Adrenal gland (tissue), 12 donors: ENCODE data around the gene INMT. TPM values are rescaled to one million over a fixed set of nuclear protein-coding genes. Genes with fewer than 3 reads are reported as not detected.

Experiments used
- DNase-seq, 7 donors: peaks; one replicate each; pipeline ENCODE4 v3.0.0-alpha.2; 2019 to 2020
- H3K27ac ChIP-seq, 5 donors: fragments of 200-600 bp; sonication (generic) in 4 of 5; 1 replicate in 3 of 5; 2 replicates in 2 of 5; pipeline versions ENCODE4 v1.5.1 to v1.8.0; 2016 to 2020; ENCODE audit warnings: mild to moderate bottlenecking in 1 of 5
- H3K27me3 ChIP-seq: fragments of 200-600 bp; 2 replicates; pipeline ENCODE4 v1.8.0; 2021
- H3K36me3 ChIP-seq, 2 donors: fragments of 200-600 bp; replicated peaks in 1 of 2; 1 replicate in 1 of 2; 2 replicates in 1 of 2; pipeline versions ENCODE4 v1.5.1 to v1.8.0; 2018 to 2022
- H3K4me1 ChIP-seq, 2 donors: fragments of 200-600 bp; replicated peaks in 1 of 2; 1 replicate in 1 of 2; 2 replicates in 1 of 2; pipeline versions ENCODE4 v1.5.1 to v1.8.0; 2018 to 2021
- H3K4me3 ChIP-seq, 4 donors: fragments of 200-600 bp; sonication (generic) in 3 of 4; one replicate each; pipeline ENCODE4 v1.5.1; 2016 to 2018
- H3K9me3 ChIP-seq, 3 donors: fragments of 200-600 bp; sonication (generic) in 1 of 3; replicated peaks in 1 of 3; 1 replicate in 2 of 3; 2 replicates in 1 of 3; pipeline versions ENCODE4 v1.5.1 to v1.8.0; 2016 to 2021
- CTCF ChIP-seq, 6 experiments: fragments of 450-650 bp in 4 of 6; fragments of 200-600 bp in 2 of 6; sonication (generic) in 1 of 6; IDR thresholded peaks; 1 replicate in 5 of 6; 2 replicates in 1 of 6; pipeline versions ENCODE4 v1.5.1 to v1.8.0; 2016 to 2021; ENCODE audit warnings: antibody characterized with exemption in 6 of 6, mild to moderate bottlenecking in 2 of 6, moderate library complexity in 1 of 6
- POLR2A ChIP-seq, 2 donors: fragments of 450-650 bp; IDR thresholded peaks; one replicate each; pipeline ENCODE4 v1.6.1; 2017; ENCODE audit warnings: antibody characterized with exemption in 2 of 2, mild to moderate bottlenecking in 2 of 2, moderate library complexity in 1 of 2
- WGBS, 4 donors: extraction: QIAGEN DNeasy Blood & Tissue Kit in 2 of 4; methylation state at CpG; one replicate each; pipeline versions ENCODE4 v1.1.5 to v1.1.7; 2013 to 2017; 5-methylcytosine and 5-hydroxymethylcytosine counted together
- intact Hi-C, 2 donors: fragments of 100-400 bp; cut with DNase I; formaldehyde crosslinking; loops; one replicate each; pipeline versions ENCODE4 v1.14.1 to v1.15.0; 2022 to 2023
- polyA plus RNA-seq, 3 donors: library from polyadenylated mRNA; stranded (reverse); fragments of 200-250 nt in 2 of 3; fragments of 350-450 nt in 1 of 3; fragmentation: Illumina TruSeq in 1 of 3; extraction: RNeasy Lipid Tissue Mini Kit (QIAGEN cat#74804) in 1 of 3; gene quantifications; one replicate each; pipeline ENCODE4 v1.2.3, GENCODE V29; 2013 to 2014
- total RNA-seq, 9 donors: library from RNA; depleted of rRNA in 4 of 9; stranded (reverse); fragments of >200 nt in 4 of 9; fragments of 120-200 nt in 1 of 9; fragmentation: NEBNext Ultra II Directional in 1 of 9; extraction: Animal tissue kit (Norgen Biotek cat#: 25700) in 1 of 9; gene quantifications; one replicate each; pipeline versions ENCODE4 v1.1.0 to v1.2.4, GENCODE V29; 2013 to 2023
- donor health status: healthy with polysubstance abuse.
- donor health status: Bipolar disorder and iron deficiency.
- donor health status: DM: yes; HTN: yes; CAD: no.
- donor health status: DM: no; HTN: no; CAD: no.
- donor health status: DM: no; HTN: no; CAD: no.
- donor health status: DM: yes; HTN: yes; CAD: no.

Gene INMT
- total and polyA plus RNA-seq, 12 donors: 12.2 to 392 (median 157) TPM

- DNase-seq: no peak
- Histone ChIP-seq H3K4me3 (no peak overlapping the region), H3K36me3 (no peaks in the 10 kb centered on the region), H3K27me3 (peaks cover 5% of the 10 kb centered on the region), H3K27ac (no peak overlapping the region), H3K4me1 (no peaks in the 10 kb centered on the region), H3K9me3 (no peaks in the 10 kb centered on the region)
- 68 to 86% (median 76%) methylated on average over 4 of the region's 4 CpGs for WGBS, 4 donors
- no peak for TF ChIP-seq CTCF (IDR thresholded peaks at IDR 0.05)
- TF ChIP-seq POLR2A (IDR thresholded peaks at IDR 0.05): no peak
- intact Hi-C loops: no loop called here
These were observed 20.9 kb upstream of the INMT start for GRCh38 chr7:30730996-30731395.

- no peak overlapping the region for H3K27ac ChIP-seq
- TF ChIP-seq POLR2A (IDR thresholded peaks at IDR 0.05): no peak
- no peak for TF ChIP-seq CTCF (IDR thresholded peaks at IDR 0.05)
- intact Hi-C loops: no loop called here
- no peaks in the 10 kb centered on the region for H3K4me1 ChIP-seq
- no peak overlapping the region for H3K4me3 ChIP-seq
- no peaks in the 10 kb centered on the region for H3K36me3 ChIP-seq
- peaks cover 5% of the 10 kb centered on the region for H3K27me3 ChIP-seq
- no peak for DNase-seq
- 64 to 76% (median 66%) methylated on average over 11 of the region's 11 CpGs for WGBS, 4 donors
- H3K9me3 ChIP-seq: no peaks in the 10 kb centered on the region
These were observed 20.4 kb upstream of the INMT start for GRCh38 chr7:30731581-30731980.

- Histone ChIP-seq H3K4me3 (no peak overlapping the region), H3K36me3 (no peaks in the 10 kb centered on the region), H3K4me1 (no peaks in the 10 kb centered on the region), H3K9me3 (no peaks in the 10 kb centered on the region), H3K27ac (no peak overlapping the region), H3K27me3 (peaks cover 5% of the 10 kb centered on the region)
- TF ChIP-seq CTCF (IDR thresholded peaks at IDR 0.05): no peak
- TF ChIP-seq POLR2A (IDR thresholded peaks at IDR 0.05): no peak
- intact Hi-C loops: no loop called here
- no peak for DNase-seq
- WGBS, 4 donors: 79 to 92% (median 83%) methylated on average over 12 of the region's 12 CpGs
These were observed 19.3 kb upstream of the INMT start for GRCh38 chr7:30732606-30733005.

GRCh38 chr7:30733216-30733615 is 18.7 kb upstream of the INMT start:
- no peaks in the 10 kb centered on the region for H3K36me3 ChIP-seq
- 84 to 93% (median 91%) methylated on average over 2 to 6 of the region's 6 CpGs for WGBS, 4 donors
- intact Hi-C loops: no loop called here
- H3K27me3 ChIP-seq: peaks cover 5% of the 10 kb centered on the region
- no peak for TF ChIP-seq POLR2A (IDR thresholded peaks at IDR 0.05)
- TF ChIP-seq CTCF (IDR thresholded peaks at IDR 0.05): no peak
- DNase-seq: no peak
- H3K27ac ChIP-seq: no peak overlapping the region
- H3K4me3 ChIP-seq: no peak overlapping the region
- no peaks in the 10 kb centered on the region for H3K4me1 ChIP-seq
- H3K9me3 ChIP-seq: no peaks in the 10 kb centered on the region
